Peyer's patch (tissue), 4 donors: ENCODE data around the gene CRELD2. TPM values are rescaled to one million over a fixed set of nuclear protein-coding genes. Genes with fewer than 3 reads are reported as not detected.

Source experiments
- DNase-seq, 3 donors: peaks; one replicate each; pipeline ENCODE4 v3.0.0-alpha.2; 2017 to 2019
- H3K27ac ChIP-seq, 4 donors: fragments of 200-600 bp; sonication (generic); one replicate each; pipeline ENCODE4 v1.5.1; 2016 to 2019
- H3K27me3 ChIP-seq, 2 donors: fragments of 200-600 bp; sonication (generic); one replicate each; pipeline ENCODE4 v1.5.1; 2019
- H3K36me3 ChIP-seq, 3 donors: fragments of 200-600 bp; sonication (generic); one replicate each; pipeline ENCODE4 v1.5.1; 2016 to 2019
- H3K4me1 ChIP-seq, 4 donors: fragments of 200-600 bp; sonication (generic); one replicate each; pipeline ENCODE4 v1.5.1; 2016 to 2019
- H3K4me3 ChIP-seq, 4 donors: fragments of 200-600 bp; sonication (generic); 1 replicate in 3 of 4; 2 replicates in 1 of 4; pipeline ENCODE4 v1.5.1; 2016 to 2019; ENCODE audit warnings: mild to moderate bottlenecking in 1 of 4
- H3K9me3 ChIP-seq, 4 donors: fragments of 200-600 bp; sonication (generic); one replicate each; pipeline ENCODE4 v1.5.1; 2016 to 2019; ENCODE audit warnings: mild to moderate bottlenecking in 1 of 4
- POLR2A ChIP-seq, 2 donors: fragments of 450-650 bp; IDR thresholded peaks; one replicate each; pipeline ENCODE4 v1.5.1; 2017; ENCODE audit warnings: antibody characterized with exemption in 2 of 2, mild to moderate bottlenecking in 2 of 2, moderate library complexity in 2 of 2
- total RNA-seq, 4 donors: library from RNA; depleted of rRNA; stranded (reverse); fragments of >200 nt; gene quantifications; one replicate each; pipeline ENCODE4 v1.1.0, GENCODE V29; 2016
- TF ChIP-seq, protein P1 (sequence below), 6 experiments: fragments of 450-650 bp in 4 of 6; fragments of 200-600 bp in 2 of 6; sonication (generic) in 1 of 6; IDR thresholded peaks; one replicate each; pipeline ENCODE4 v1.5.1; 2017 to 2019; ENCODE audit warnings: antibody characterized with exemption in 6 of 6, mild to moderate bottlenecking in 3 of 6, moderate library complexity in 1 of 6

CRELD2 gene
- total RNA-seq, 4 donors from 2014 or later: 33.3 to 52.0 (median 41.1) TPM

DNA sequence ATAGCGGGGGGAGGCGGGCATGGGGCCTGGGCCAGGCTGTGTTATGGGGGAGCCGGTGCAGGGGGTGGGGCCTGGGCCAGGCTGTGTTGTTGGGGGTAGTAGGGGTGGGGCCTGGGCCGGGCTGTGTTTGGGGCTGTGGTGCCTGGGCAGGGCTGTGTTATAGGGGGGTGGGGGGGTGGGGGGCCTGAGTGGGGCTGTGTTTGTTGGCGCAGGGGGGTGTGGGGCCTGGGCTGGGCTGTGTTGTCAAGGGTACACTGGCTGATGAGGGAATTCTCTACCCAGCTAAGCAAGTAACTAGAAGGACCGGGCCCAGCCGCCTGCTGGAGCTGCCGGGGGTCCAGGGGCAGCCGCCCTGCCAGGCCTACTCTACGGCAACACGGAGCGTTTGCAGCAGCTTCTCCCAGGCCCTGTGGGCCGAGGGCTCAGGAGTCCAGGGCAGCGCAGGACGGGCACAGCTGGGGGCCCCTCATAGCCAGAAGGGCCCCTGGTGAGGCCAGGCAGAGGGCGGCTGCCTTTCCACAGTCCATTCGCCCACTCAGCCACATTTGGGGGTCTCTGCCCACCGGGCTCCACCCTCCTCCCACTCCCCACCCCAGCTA is 32.1 kb downstream of the CRELD2 start:
- peak overlapping the region; percentile 10 to 99 (median 98) for H3K27ac ChIP-seq
- DNase-seq: peak in 1 of 3 donors; percentile 67
- TF ChIP-seq, protein P1, sequence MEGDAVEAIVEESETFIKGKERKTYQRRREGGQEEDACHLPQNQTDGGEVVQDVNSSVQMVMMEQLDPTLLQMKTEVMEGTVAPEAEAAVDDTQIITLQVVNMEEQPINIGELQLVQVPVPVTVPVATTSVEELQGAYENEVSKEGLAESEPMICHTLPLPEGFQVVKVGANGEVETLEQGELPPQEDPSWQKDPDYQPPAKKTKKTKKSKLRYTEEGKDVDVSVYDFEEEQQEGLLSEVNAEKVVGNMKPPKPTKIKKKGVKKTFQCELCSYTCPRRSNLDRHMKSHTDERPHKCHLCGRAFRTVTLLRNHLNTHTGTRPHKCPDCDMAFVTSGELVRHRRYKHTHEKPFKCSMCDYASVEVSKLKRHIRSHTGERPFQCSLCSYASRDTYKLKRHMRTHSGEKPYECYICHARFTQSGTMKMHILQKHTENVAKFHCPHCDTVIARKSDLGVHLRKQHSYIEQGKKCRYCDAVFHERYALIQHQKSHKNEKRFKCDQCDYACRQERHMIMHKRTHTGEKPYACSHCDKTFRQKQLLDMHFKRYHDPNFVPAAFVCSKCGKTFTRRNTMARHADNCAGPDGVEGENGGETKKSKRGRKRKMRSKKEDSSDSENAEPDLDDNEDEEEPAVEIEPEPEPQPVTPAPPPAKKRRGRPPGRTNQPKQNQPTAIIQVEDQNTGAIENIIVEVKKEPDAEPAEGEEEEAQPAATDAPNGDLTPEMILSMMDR (IDR thresholded peaks at IDR 0.05): no peak
- no peak for TF ChIP-seq POLR2A (IDR thresholded peaks at IDR 0.05)

DNA sequence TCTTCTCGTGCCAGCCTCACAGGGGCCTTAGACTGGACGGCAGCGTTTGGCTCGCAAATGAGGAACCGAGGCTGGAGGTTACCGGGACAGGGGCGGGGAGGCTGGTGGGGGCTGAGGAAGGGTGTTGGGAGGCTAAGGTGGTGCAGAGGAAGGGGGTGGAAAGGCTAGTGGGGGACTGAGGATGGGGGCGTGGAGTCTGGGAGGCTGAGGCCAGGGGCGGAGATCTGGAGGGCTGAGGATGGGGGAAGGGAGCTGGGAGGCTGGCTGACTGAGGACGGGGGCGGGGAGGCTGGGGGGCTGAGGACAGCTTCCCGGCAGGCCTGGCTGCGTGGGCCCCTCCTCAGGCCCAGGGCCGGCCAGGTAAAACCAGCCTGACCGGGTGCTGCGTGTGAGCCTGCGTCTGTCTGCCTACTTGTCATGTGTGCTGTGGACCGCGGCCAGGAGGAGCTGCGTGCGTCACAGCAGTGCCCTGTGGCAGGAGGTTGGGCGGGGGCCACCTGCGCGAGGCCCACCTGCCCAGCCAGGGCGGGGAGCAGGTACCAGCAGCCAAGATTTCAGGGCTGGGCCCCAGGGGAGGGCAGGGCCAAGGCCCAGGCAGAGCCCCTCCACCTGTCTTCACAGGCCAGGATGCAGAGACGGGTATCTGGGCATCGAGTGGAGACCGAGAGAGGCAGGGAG is 32.7 kb downstream of the CRELD2 start:
- Histone ChIP-seq H3K27ac (peak overlapping the region; percentile 10 to 99 (median 93)), H3K27me3 (no peaks in the 10 kb centered on the region), H3K4me3 (no peak overlapping the region), H3K4me1 (peaks cover 0 to 52% (median 14%) of the 10 kb centered on the region in 4 donors), H3K36me3 (no peaks in the 10 kb centered on the region), H3K9me3 (no peaks in the 10 kb centered on the region)
- TF ChIP-seq, protein P1 (IDR thresholded peaks at IDR 0.05): no peak
- TF ChIP-seq POLR2A (IDR thresholded peaks at IDR 0.05): peak; percentile 49 to 85
- peak; percentile 52 to 93 (median 88) for DNase-seq

More for the DNA sequence above, 32.1 kb downstream of the CRELD2 start:
- Histone ChIP-seq H3K4me1 (peaks cover 0 to 56% (median 17%) of the 10 kb centered on the region in 4 donors), H3K9me3 (no peaks in the 10 kb centered on the region), H3K4me3 (no peak overlapping the region), H3K36me3 (no peaks in the 10 kb centered on the region), H3K27me3 (no peaks in the 10 kb centered on the region)

DNA sequence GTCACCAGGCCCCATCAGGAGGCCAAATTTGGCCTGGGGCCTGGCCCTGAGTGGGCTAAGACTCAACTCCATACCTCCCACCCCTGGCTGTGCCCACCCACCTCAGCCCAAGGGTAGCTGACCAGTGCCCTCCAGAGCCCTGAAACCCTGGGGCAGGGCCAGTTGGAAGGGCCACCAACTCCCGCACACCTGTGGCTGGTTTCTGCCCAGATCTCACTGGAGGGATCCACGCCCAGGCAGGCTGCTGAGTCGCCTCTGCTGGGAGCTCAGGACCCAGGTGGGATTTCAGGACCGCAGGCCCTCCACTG is 33.2 kb downstream of the CRELD2 start:
- Histone ChIP-seq H3K4me1 (peaks cover 0 to 47% (median 13%) of the 10 kb centered on the region in 4 donors), H3K27ac (peak overlapping the region in 3 of 4 donors; percentile 88 to 99 (median 98)), H3K36me3 (no peaks in the 10 kb centered on the region), H3K4me3 (no peak overlapping the region), H3K9me3 (no peaks in the 10 kb centered on the region), H3K27me3 (no peaks in the 10 kb centered on the region)
- TF ChIP-seq POLR2A (IDR thresholded peaks at IDR 0.05): no peak
- TF ChIP-seq, protein P1 (IDR thresholded peaks at IDR 0.05): no peak
- no peak for DNase-seq

DNA sequence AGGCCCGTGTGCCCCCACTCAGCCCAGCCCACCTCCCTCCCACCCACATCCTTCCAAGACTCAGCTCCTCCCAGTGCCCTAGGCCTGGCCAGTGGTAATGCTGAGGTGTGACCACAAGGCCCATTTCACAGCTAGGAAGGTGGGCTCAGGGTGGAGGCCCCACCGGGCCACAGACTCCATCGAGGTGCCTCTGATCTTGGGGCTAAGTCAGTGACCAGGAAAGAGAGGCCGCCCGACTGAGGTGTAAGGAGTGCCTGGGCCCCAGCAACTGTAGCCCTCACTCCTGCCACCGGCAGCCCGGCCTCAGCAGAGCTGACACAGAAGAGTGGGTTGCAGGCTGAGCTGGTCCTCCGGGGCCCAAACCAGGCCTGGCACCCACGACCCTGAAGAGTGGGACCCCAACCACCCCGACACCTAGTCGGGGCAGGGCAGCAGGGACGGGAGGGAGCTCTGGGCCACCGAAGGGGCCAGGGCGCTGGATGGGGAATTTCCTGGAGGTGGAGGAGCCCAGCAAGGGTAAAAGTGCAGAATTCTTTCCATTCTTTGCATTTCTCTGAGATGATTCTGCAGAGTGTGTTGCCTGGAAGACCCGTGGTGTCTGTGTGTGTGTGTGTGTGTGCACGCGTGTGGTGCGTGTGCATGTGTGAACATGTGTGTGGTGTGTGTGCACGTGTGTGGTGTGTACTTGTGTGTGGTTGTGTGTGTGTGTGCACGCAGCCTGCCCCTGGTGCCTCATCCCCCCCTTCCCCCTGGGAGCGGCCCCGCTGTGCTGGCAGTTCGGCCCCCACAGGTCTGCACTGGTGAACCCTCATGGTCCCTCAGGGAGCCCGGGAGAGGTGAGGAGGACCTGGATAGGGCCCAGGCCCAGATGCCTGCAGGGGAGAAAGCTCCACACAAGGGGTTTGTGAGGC is 33.8 kb downstream of the CRELD2 start:
- Histone ChIP-seq H3K4me1 (peaks cover 0 to 41% (median 13%) of the 10 kb centered on the region in 4 donors), H3K4me3 (no peak overlapping the region)

More for the DNA sequence above, 33.8 kb downstream of the CRELD2 start:
- no peak for DNase-seq
- Histone ChIP-seq H3K9me3 (no peaks in the 10 kb centered on the region), H3K27ac (peak overlapping the region in 3 of 4 donors; percentile 88 to 99 (median 98)), H3K27me3 (no peaks in the 10 kb centered on the region), H3K36me3 (no peaks in the 10 kb centered on the region)
- TF ChIP-seq, protein P1 (IDR thresholded peaks at IDR 0.05): no peak
- TF ChIP-seq POLR2A (IDR thresholded peaks at IDR 0.05): no peak
